GM21786 (cell line): ENCODE data around the gene TAC4.

Experiments used
- ATAC-seq: cut with Tn5 transposase; IDR thresholded peaks from one replicate; pipeline ENCODE4 v1.9.1; 2021; ENCODE audit not compliant: unreplicated experiment

Gene TAC4, protein sequence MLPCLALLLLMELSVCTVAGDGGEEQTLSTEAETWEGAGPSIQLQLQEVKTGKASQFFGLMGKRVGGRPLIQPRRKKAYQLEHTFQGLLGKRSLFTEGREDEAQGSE

DNA sequence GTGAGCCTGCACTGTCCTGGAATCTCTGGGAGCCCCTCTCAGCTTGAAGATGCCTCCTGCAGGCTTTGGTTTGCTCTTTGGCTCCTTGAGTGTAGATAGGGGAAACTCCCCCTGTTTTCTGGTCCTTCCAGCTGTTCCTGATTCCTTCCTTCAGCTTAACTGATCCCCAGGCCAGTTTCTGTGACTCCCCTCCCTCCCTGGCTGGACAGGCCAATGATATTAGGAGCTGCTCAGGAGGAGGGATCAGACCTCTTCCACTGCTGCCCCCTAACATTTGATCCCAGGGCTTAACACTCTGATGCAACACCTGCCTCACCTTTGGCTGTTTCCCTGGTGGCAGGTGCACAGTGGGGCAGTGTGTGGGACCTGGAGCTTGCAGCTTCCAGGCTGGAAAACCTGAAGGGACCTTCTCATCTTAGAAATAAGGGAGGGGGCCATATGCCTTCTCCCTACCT, at the start of gene TAC4:
TAC4 (minus strand) TSS at position 51 of the 455 bp plus-strand sequence. CDS start 52 bp downstream, outside the sequence.
- no peak for ATAC-seq

DNA sequence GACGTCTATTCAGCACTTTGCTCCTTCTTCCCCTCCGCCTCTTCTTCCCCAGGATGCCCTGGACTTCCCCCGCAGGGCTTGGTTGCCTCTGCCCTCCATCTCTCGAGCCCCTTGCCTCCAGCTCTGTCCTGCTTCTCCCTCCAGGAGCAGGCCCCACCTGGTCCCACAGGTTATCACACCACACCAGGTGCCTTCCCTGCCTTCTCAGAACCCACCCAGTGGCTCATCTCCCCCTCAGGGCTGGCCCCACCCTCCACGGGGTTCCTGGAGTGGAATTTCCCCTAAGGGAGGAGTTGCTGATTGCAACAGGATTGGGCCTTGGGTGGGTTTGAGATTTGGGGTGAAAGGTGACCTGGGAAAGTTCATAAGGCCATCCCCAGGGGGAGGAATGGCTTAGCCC, 49.0 kb upstream of the TAC4 start:
- ATAC-seq, result no peak

DNA sequence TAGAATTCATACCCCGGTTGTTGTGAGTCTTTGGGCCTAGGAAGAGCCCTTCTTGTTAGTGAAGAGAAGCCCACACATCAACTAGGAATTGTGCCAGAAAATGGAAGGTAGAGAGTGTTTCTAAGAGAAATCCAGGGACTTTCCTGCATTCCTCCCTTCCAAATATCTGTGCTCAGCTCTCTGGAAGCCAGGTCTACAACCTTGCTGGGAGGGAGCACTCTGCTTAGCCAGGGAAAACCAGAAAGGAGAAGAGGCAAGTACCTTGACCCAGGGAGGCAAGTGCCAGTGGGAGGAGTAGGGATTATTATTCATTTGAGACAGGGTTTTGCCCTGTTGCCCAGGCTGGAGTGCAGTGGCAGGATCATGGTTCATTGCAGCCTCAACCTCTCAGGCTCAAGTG, 48.4 kb upstream of the TAC4 start:
- no peak for ATAC-seq

DNA sequence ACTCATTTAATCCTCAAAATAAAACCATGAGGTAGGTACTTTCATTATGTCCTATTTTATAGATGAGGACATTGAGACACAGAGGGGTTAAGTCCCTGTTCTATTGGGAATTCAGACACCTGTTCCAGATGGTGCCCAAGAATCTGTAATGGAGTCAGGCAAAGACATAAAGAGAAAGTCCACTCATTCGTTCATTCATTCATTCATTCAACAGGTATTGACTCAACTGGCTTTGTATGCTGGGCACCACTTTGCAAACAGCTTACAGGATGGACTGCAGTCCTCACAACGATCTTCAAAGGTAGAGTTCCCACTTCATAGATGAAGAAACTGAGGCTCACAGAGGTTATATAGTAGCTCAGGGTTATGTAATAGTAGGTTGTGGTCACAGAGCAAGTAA, 47.9 kb upstream of the TAC4 start:
- no peak for ATAC-seq

DNA sequence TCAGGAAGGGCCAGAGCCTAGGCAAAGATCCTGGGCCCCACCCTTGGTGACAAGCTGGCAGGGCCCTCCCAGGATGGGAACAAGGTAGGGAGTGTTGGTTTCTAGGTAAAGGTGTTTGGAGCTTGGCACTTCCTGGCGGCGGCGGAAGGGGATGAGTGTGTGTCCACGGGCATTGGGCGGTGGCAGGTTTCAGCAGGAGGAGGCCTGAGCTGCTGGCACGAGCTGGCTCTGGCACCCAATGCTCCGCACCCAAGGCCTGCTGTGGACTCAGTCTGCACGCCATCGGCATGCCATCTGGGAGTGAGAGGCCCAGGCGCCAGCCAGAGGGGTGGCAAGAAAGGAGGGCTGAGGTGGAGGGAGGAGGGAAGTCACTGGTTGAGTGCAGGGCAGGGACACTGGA, 46.9 kb upstream of the TAC4 start:
- no peak for ATAC-seq

DNA sequence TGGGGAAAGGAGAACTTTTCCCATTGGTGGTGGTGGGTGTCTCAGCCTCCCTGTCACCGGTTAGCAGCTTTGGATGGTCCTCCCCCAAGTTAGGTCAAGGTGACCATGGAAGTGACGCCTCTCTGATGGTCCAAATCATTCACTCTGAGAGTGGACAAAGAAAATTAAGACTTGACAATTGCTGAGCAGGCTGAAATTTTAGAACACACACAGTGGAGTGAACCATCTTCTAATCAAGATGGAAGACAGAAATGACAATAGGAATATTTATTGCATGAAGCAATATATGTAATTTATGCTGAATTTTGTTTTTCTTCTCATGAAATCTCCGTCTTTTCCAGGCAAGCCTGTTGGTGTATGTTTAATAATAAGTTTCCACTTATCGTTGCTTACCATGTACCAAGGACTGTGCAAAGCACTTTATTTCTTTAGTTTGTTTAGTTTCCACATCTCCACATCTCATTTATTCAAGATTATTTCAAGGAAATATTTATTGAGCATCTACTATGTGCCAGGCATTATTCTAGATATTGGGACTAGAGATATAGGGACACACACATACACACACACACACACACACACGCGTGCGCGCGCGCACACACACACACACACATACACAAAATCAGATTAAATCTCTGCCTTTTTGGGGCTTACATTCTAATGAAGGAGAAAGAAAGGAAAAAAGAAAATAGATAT, 44.0 kb upstream of the TAC4 start:
- no peak for ATAC-seq

DNA sequence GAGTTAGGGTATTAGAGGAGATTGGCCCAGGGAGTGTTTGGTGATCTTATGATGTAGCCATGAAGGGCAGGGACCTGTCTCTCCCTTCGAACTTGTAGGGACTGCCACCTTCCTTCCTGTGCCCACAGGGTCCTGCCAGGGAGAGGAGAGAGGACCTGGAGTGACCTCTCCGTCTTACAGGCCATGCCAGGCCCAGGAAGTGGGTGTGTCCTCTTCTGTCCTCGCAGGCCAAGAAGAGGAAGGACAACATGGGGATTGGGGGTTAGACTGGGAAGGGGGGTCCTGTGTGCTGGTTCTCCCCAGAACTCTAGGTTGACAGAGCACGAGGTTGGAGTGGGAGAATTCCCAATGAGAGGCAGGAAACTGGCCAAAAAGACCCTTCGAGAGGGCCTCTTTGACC, 43.4 kb upstream of the TAC4 start:
- no peak for ATAC-seq

DNA sequence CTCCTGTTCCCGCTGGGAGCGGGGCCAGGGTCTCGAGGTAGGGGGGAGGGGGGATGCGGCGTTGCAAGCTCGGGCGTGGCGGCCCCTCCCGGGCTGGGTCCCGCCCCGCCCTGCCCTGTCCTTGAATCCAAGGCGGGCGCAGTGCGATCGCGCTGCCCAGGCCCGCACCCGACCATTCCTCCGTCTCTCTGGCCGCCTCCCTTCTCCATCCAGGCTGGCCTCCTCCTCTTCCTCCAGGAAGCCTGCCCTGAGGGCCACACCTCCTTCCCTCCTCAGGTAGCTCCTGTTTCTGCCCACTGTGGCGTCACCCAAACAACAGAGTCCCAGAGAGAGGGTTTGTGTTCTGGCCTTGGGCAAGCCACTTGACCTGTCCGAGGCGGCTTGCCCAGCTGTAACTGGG, 43.0 kb upstream of the TAC4 start:
- no peak for ATAC-seq

DNA sequence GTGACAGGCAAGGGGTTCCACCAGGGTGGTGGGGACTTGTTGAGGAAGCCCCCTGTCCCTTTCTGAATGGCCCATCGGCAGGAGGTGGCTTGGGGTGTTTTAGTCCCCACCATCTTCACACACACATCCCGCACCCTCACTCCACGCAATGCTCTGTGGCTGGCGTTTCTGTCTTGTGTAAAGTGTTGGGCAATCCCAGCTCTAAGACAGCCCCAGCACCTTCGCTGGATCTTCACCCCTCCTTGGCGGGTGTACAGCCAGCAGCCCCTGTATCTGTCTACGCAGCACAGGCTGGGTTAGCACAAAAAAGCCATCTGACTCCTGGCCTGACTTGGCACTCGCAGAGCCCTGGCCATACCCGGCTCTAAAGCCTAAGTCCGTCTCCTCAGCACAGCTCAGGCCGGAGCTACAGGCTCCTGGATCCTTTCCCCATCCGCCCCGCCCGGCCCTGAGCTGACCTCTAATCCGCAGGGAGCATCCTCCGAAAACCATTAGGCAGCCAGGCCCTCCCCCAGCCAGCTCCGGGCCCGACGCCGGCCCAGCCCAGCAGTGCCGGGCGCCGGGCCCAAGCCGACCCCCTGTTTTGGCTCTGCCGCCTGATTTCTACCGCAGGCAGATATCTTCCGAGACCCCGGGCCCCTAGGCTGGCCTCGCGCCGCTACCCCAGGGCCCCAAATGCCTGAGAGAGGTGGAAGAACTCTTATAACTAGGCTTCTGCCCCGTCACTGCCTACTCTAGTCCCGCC, 42.4 kb upstream of the TAC4 start:
- ATAC-seq, result no peak

DNA sequence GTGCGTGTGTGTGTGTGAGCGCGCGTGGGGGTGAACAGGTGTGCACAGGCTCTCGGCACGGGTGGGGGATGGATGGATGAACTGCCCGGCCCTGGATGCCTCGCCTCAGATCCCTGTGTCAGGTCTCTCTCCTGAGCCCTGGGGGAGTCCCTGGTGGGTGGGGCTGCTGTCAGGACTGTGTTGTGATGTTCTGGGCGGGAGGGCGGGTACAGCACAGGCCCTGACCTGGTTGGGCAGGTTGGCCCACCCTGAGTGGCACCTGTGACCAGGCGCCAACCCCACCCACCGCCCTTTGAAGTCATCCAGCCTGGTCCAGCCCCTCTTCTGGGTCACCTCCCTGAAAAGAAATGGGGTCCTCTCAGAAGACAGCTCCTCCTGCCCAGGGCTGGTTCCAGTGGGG, 41.6 kb upstream of the TAC4 start:
- no peak for ATAC-seq

DNA sequence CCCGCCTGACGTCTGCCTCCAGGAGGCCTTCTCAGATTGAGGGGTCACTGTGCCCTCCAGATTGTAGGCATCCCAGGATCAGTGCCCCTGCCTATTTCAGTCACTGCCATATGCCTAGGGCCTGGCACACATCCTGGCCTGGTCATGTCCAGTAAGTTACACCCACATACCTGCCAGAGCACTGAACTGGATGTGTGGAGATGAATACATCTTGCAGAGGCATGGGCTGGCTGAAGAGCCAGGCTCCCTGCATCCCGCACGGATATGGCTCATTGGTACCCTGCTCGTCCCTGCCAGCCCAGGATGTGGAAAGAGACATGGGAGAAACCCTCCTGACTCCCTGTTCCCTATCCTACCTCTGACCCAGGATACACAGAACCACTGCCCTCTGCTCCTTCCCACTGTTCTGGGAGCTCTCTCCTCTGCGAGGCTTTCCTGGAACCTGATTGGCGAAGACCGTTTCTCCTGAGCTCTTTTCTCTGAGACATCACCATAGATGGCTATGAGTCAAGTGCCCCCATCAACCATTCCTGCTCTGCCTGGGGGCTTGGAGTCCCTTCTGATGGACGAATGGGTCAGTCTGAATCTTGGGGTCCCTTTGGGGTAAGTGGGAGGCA, 40.0 kb upstream of the TAC4 start:
- ATAC-seq, result no peak

DNA sequence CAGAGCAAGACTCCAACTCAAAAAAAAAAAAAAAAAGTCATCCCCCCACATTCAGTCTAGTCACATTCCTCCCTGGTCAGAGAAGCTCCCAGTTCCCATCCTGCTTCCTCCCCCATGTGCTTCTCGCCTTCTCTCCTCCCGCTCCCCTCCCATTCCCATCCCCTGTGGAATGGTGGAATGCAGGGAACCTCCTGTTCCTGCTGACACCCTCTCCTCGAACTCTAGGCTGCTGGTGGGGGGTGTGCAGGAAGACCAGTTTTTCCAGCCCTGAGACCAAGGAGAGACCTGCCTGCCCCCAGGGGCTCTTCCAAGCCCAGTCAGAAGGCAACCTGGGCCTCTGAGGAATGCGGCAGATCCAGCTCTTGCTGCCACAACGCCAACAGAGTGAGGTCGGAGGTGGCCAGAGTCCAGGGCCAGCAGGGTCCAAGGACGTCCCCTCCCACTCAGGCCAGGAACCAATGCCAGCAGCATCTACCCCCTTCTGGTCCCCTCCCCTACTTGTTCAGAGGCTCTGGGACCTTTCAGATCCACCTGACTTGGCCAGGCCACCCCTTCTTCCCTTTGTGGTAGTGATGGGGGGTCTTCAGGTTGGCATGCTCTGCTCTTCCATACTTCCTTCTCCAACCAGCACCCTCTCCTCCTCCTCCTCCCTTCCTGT, 39.3 kb upstream of the TAC4 start:
- no peak for ATAC-seq

DNA sequence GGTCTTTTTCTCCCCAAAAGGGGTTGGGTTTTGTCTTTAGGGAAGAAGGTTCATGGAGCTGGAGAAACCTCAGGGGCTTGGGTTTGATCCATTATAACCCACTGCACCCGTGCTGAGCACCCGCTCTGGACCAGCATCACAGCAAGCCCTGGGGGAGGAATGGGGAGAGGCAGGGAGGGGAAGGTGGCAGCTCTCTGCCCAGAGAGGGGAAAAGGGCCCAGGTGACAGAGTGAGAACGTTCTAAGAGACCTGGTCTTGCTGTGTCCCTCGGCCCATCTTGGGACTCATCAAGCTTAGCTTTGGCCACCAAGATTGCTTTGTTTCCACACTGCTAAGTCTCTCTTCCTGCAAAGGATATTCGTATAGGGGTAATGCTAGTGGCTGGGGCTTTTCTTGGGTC, 38.2 kb upstream of the TAC4 start:
- no peak for ATAC-seq

DNA sequence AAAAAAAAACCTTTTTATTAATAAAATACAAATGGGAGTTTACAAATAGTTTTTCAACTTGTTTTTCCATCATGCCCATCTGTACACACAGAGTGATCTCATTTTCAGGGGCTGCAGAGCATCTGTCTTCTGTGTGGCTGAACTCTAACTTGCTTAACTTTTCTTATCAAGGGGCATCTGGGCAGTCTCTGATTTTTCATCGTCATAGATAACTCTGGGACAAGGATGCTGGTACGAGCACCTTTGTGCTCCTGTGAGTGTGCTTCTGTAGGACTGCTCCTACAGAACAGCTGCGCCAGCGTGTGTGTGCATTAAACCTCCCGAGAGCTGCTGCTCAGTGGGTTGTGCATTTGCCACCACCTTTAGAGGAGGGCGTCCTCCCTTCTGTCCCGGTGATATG, 34.6 kb upstream of the TAC4 start:
- ATAC-seq, result no peak

DNA sequence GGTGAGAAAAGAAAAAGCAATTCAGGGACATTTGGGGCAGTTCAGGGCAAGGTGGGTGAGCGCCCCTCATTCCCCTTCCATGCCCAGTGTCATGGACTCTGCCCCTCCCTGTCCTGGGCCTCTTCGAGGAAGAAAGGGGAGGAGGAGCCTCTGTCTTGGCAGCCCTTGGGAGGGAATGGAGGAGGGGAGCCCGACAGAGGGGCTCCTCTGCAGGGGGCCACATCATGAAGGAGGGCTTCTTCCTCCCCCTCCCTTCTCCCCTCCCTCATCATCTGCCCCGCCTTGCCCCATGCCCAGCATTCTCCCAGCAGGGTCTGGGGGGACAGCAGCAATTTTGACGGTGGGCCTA, 33.2 kb upstream of the TAC4 start:
- ATAC-seq, result no peak

DNA sequence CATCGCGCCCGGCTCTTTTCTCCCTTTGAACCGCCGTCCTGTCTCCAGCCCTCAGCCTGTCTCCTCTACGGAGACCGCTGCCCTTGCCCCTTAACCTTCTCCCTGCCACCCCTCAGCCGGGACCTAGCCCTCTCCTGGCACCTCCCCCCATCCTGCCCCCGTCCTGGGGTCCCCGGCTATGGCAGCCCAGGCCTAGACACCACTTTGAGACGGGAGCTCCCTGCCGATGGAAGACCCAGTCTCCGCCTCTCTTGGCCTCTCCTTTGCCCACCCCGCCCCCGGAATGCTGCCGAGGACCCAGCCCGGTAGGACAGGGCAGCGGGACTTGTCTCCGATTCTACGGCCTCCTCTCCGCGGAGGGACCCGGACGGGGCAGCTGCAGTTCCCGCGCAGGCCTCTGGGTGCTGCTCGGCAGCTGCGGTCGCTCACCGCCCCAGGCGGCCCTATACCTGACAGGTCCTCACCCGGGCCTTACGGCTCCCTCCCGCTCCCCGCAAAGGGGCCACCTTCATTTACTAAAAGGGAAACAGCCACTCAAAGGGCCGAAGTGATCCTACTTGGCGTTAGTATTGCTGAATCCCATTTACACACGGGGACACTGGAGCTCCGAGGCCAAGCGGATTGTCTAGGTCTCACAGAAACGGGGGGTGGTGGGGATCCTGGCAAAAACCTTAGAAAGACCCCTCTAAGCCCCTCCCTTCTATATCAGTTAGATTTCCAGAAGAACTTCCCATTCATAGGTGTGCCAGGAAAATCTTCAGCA, 32.6 kb upstream of the TAC4 start:
- no peak for ATAC-seq

DNA sequence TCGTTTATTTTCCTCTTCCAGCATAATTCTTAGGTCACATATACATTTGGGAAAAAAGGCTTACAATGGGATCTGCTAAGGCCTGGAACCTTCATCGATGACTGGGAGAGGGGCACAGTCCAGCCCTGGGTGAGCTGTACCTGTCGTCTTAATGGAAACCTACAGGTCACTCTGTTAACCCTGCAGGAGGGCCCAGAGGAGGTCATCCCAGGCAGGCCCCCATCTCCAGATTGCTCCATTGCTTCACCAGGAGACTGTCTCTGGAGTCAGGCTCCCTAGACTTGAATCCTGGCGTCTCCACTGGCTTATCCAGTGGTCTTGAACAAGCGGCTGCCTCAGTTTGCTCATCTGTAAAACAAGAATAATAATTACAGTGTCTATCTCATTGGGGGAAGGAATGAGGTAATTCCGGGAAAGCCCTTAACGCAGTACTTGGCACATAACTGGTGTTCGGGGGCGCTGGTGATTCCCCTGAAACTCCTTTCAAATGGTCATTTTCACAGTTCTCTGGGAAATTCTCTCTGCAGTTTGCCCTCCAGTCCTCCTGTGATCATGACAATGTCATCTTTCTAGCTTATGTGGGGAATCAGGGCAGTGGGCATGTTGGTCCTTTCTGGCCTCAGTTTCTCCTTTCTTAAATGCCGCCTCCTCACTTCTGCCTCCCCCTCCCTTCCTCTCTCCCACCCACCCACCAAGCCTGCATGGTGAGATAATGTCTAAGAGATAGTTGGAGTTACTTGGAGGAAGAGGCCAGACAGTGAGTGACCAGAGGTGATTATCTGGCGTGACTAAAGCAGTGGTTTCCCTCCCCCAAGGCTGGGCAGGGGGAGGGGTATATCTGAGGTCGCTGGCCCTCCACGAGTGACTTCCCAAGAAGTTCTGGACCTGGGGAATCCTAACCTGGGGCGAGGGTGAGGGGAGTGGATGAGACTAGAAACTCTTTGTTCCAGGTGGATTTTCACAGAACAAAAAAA, 31.3 kb upstream of the TAC4 start:
- no peak for ATAC-seq

DNA sequence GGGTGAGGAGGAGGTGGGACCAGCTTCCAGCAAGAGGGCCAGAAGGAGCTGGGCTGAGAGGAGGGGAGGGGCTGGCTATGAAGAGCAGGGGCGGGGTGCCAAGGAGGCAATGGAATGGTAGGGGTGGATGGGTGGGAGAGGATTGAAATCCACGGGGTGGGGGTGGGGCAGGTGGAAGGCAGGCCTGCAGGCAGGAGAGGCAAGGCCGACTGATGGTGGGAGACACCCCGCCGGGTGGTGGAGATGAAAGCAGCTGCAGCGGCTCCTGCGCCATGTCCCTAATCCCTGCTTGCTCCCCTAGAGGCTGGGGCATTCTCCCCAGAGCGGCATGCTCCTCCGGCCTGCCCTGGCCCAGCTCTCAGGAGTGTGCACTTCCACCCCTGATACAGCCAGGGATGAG, 27.8 kb upstream of the TAC4 start:
- ATAC-seq, result no peak

DNA sequence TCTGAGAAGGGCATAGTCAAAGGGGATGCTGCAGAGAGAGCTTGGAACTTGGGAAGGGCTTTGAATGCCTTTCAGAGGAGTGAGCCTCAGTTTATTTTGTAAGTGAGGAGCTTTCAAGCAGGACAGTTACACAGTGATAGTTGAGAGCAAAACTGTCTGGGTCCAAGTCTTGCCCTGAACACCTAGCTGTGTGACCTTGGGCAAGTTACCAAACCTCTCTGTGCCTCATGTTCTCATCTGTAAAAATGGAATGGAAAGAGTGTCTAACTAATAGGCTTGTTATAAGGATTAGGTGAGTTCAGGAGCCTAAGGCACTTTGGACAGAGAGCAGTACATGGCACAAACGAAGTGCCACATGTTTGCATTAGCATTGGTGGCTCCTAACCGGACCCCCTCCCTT, 27.0 kb upstream of the TAC4 start:
- no peak for ATAC-seq

DNA sequence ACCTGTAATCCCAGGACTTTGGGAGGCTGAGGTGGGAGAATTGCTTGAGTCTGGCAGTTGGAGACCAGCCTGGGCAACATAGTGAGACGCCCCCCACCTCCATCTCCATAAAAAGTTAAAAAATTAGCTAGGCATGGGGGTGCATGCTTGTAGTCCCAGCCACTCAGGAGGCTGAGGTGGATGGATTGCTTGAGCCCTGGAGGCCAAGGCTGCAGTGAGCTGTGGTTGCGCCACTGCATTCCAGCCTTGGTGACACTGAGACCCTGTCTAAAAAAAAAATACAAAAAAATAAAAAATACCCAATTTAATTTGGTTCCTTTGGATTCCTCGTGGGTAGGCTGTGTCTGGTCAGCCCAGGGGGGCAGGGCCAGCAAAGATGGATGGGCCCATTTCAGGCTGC, 26.1 kb upstream of the TAC4 start:
- no peak for ATAC-seq
